Glutamatergic neuron (in vitro differentiated cells): ENCODE results near the gene AHNAK2. TPM values are rescaled to one million over a fixed set of nuclear protein-coding genes. Genes with fewer than 3 reads are reported as not detected.

Experiments used
- DNase-seq: peaks from one replicate; pipeline ENCODE4 v3.0.0; 2022
- H3K27ac Mint-ChIP-seq: one replicate; pipeline ENCODE4 v1.8.0; 2020; ENCODE audit warnings: mild to moderate bottlenecking, mixed read lengths, inconsistent platforms; ENCODE audit not compliant: unreplicated experiment
- H3K27me3 Mint-ChIP-seq: one replicate; pipeline ENCODE4 v1.8.0; 2020; ENCODE audit warnings: mild to moderate bottlenecking, moderate library complexity, mixed read lengths, inconsistent platforms; ENCODE audit not compliant: unreplicated experiment
- H3K36me3 Mint-ChIP-seq: one replicate; pipeline ENCODE4 v1.8.0; 2020; ENCODE audit warnings: mild to moderate bottlenecking, mixed read lengths, inconsistent platforms; ENCODE audit not compliant: unreplicated experiment
- H3K4me1 Mint-ChIP-seq: one replicate; pipeline ENCODE4 v1.8.0; 2020; ENCODE audit warnings: mild to moderate bottlenecking, low read depth, mixed read lengths, inconsistent platforms; ENCODE audit not compliant: unreplicated experiment
- H3K4me3 Mint-ChIP-seq: one replicate; pipeline ENCODE4 v1.8.0; 2020; ENCODE audit warnings: mild to moderate bottlenecking, mixed read lengths, inconsistent platforms; ENCODE audit not compliant: unreplicated experiment
- H3K9me3 Mint-ChIP-seq: one replicate; pipeline ENCODE4 v1.8.0; 2020; ENCODE audit warnings: mild to moderate bottlenecking, moderate library complexity, mixed read lengths, inconsistent platforms; ENCODE audit not compliant: unreplicated experiment
- CTCF ChIP-seq: fragments of 200-600 bp; sonication (generic); IDR thresholded peaks from one replicate; pipeline ENCODE4 v1.5.0; 2021; ENCODE audit not compliant: partially characterized antibody, unreplicated experiment
- total RNA-seq: library from RNA; stranded (reverse); fragmentation: NEBNext Ultra II Directional; extraction: Animal tissue kit (Norgen Biotek cat#: 25700); gene quantifications from one replicate; pipeline ENCODE4 v1.2.1, GENCODE V29; 2021; ENCODE audit not compliant: unreplicated experiment

AHNAK2 gene
- total RNA-seq, 1 donor from 2014 or later = 44.8 TPM

- TF ChIP-seq CTCF = no peak
- no peaks in the 10 kb centered on the region for H3K36me3 Mint-ChIP-seq
- H3K9me3 Mint-ChIP-seq = peaks cover 13% of the 10 kb centered on the region
- H3K27me3 Mint-ChIP-seq = peaks cover 7% of the 10 kb centered on the region
- H3K27ac Mint-ChIP-seq = no peak overlapping the region
- H3K4me3 Mint-ChIP-seq = no peak overlapping the region
- DNase-seq = peak; percentile 19
- peaks cover 6% of the 10 kb centered on the region for H3K4me1 Mint-ChIP-seq
Observed at GRCh38 chr14:104974665-104975390, 3.3 kb downstream of the AHNAK2 start.

DNA sequence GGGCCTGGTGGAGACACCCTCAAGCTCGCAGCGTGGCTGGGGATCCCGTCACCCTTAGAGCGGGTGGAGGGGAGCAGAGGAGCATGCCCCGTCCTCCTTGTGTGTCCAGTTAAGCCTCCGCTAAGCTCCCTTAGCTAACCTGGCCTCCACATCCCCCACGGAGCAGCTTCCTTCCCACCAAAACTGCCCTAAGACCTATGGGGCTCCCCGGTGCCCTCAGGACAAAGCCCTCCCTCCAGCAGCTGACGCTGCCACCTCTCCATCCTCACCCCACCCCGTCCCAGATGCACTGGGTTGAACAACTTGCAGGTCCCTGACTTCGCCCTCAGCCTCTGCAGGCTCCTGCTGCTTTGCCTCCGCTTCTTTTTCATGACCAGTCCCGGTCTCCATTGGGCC lies 4.0 kb downstream of the AHNAK2 start:
- Mint-ChIP-seq H3K4me3 (no peak overlapping the region), H3K4me1 (peaks cover 9% of the 10 kb centered on the region), H3K27me3 (peaks cover 6% of the 10 kb centered on the region), H3K36me3 (no peaks in the 10 kb centered on the region), H3K9me3 (peaks cover 7% of the 10 kb centered on the region), H3K27ac (no peak overlapping the region)
- TF ChIP-seq CTCF = no peak
- peak; percentile 10 for DNase-seq

GRCh38 chr14:104973385-104974145 lies 4.6 kb downstream of the AHNAK2 start:
- no peak for TF ChIP-seq CTCF
- H3K4me3 Mint-ChIP-seq = no peak overlapping the region
- peak; percentile 22 for DNase-seq
- peaks cover 6% of the 10 kb centered on the region for H3K9me3 Mint-ChIP-seq
- H3K27ac Mint-ChIP-seq = no peak overlapping the region
- no peaks in the 10 kb centered on the region for H3K36me3 Mint-ChIP-seq
- peaks cover 6% of the 10 kb centered on the region for H3K27me3 Mint-ChIP-seq
- peaks cover 12% of the 10 kb centered on the region for H3K4me1 Mint-ChIP-seq

- Mint-ChIP-seq H3K9me3 (peaks cover 6% of the 10 kb centered on the region), H3K36me3 (no peaks in the 10 kb centered on the region), H3K4me1 (peaks cover 12% of the 10 kb centered on the region), H3K4me3 (no peak overlapping the region), H3K27me3 (peaks cover 6% of the 10 kb centered on the region), H3K27ac (no peak overlapping the region)
- no peak for TF ChIP-seq CTCF
- peak; percentile 21 for DNase-seq
Observed at GRCh38 chr14:104973135-104973384, 5.1 kb downstream of the AHNAK2 start.

GRCh38 chr14:104972301-104973134 lies 5.7 kb downstream of the AHNAK2 start:
- Mint-ChIP-seq H3K27ac (no peak overlapping the region), H3K4me3 (no peak overlapping the region), H3K9me3 (peaks cover 3% of the 10 kb centered on the region), H3K4me1 (peaks cover 12% of the 10 kb centered on the region), H3K36me3 (no peaks in the 10 kb centered on the region), H3K27me3 (peaks cover 6% of the 10 kb centered on the region)
- no peak for TF ChIP-seq CTCF
- peak; percentile 12 for DNase-seq
